HG02642 (cell line): Measurements from ENCODE around the gene SLC5A7.

Source experiments
- ATAC-seq: cut with Tn5 transposase; IDR thresholded peaks from one replicate; pipeline ENCODE4 v1.9.1; 2021; ENCODE audit warnings: mild to moderate bottlenecking; ENCODE audit not compliant: unreplicated experiment, poor library complexity

Gene SLC5A7

GRCh38 chr2:107986278-107987217 is at the start of gene SLC5A7:
Gene SLC5A7, plus strand, starts transcription at chr2:107986524. Its CDS starts 1,632 bp downstream, at chr2:107988156.
- no peak for ATAC-seq

DNA sequence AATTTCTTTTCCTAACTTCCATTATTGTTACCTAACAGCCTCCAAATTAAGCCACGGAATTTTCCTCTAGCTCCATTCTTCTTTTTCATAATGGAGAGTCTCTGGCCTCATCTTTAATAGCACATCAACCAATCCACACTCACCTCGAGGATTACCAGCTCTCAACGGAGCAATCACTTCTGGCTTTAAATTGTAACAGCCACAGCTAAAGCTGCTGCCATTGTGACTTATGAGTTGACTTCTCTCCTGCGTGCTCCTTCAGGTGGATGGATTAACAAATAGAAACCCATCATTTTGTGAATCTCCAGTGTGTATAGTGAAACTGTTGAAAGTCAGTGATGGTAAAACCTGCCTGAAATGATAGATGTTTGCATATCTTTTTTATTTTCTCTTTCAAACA is 24.9 kb upstream of the SLC5A7 start:
- no peak for ATAC-seq

DNA sequence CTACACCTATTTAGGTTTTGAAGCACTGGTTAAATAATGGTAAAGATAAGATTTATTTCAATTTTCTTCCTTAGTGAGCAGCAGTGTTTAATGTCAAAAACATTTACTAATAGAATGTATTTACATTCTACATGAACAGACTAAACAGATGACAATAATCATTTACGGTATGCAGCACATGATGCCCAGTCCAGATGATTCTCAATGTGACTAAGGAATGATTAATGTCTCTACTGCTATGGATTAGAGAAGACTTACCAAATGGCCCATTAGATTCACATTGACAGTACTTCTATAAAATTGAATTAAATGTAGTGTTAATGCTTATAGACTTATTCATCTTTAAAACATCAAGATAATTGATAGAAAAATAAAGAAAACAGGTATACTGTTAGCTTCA is 22.1 kb upstream of the SLC5A7 start:
- no peak for ATAC-seq

DNA sequence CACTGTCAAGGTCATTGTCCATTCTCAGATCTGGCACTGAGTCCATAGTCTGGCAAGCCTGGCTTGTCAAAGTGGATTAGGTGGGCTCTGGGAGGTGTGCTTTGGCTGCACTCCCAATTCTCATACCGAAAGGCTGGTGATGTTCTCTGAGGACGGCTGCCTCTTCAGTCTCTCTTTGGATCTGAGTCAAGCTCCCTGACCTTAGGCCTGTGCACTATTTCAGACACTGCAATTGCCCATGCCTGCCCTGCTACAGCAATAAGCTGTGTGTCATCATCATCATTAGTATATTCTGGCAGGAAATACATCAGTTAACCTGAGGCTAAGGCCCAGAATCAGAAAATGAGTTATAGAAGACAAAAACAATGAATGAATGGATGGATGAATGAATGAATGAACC is 1.6 kb upstream of the SLC5A7 start:
- ATAC-seq: no peak

GRCh38 chr2:107988108-107988507 is 1.8 kb downstream of the SLC5A7 start:
- no peak for ATAC-seq

GRCh38 chr2:107989445-107989844 is 3.1 kb downstream of the SLC5A7 start:
- no peak for ATAC-seq

DNA sequence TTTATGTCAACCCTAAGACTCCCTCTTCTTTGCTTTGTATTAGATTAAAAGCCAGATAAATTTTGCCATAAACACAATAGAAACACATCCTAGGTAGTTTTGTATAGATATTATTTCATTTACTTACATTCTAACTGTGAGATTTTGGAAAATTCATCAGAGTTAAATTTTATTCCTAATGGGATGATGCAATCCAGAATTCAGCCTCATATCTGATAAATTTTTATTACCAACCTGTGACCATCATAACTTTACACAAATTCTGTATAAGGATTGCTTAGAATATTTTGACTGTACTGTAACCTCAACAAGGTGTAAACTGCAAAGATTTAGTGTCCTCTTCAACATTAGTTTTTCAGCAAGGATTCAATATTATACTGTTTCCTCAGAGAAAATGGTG is 4.4 kb downstream of the SLC5A7 start:
- no peak for ATAC-seq

- ATAC-seq: no peak
Observed at GRCh38 chr2:107992069-107992468, 5.7 kb downstream of the SLC5A7 start.

DNA sequence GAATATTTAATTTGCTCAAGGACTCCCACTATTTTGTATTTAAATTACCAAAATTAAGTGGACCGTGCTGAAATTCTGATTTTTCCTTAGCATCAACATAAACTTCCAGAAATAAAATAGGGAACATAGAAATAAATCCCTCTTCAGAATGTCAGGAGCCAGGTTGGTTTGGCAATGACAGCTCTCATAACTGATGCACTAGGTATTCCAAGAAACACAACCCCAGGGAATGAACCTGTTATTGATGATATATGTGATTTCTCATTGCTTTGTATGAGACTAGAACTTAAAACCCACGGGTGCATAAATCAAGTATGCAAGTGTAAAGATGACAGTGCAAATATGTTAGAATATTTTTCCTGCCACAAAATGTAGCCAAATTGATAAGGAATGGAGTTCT is 12.8 kb downstream of the SLC5A7 start:
- no peak for ATAC-seq

GRCh38 chr2:108010912-108011591 is 24.7 kb downstream of the SLC5A7 start:
- no peak for ATAC-seq

DNA sequence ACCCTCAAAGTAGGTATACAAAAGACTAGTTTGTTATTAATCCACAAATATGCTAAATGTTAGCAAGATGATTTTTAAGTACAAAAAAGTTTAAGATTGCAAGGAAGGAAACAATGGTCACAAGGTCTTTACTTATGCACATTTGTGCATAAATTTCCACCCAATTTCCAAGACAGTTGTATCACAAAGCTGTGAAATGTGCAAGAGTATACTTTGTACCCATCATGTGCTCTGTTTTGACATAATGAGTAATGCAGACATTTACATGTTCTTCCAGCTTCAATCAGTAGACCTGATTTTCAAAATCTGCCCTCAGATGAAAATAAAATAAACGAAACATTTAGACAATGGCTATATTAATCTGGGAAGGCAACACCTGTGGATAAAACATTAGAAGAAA is 27.0 kb downstream of the SLC5A7 start:
- ATAC-seq: no peak

- ATAC-seq: no peak
Observed at GRCh38 chr2:108022628-108023027, 36.3 kb downstream of the SLC5A7 start.

DNA sequence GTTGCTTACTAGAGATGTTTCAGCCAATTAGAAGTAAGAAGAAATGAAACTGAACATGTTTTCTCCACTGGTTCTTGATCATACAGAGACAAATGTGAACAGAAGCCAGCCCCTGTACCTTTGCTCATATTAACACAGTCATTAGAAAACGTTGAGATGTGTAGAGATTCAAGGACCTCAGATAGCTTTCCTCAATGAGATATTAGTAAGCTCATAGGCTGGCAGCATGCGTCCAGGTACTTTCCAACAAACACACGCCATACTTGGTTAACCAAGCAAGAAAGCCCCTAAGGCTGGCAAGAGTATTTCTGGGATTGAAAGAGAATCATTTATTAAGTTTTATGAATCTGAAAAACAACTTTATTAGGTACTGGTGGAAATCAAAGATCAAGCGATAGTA is 37.5 kb downstream of the SLC5A7 start:
- ATAC-seq: no peak

DNA sequence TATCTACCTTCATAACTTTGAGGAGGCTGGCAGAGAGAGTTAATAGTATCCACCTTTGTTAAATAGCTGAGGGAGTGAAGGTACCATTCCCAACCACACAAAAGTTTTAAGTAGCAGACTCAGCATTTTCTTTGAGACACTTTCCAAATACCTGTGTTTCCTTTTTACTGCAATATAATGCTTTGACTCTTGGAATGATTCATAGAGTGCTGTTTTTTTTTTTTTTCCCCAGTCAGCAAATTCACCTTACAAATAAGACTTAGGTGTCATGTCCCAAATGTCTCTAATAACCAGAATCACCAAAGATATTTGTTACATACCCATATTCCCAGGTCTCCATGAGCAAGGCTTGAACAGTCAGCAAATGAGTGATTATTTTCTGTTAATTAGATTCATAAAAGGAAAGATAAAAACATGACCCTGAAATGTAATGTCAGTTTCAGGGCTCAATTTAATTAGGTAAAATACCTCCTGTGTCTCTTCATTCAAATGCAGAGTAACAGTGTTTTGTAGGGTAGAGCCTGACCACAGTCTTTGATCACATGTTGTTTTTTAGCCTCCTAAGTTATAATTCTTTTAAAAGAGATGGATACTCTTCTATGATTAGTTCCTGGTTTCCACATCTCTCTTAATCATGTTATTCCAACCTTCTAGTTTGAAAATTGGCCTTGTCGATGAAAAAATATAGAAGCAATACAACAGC is 39.9 kb downstream of the SLC5A7 start:
- ATAC-seq: no peak

DNA sequence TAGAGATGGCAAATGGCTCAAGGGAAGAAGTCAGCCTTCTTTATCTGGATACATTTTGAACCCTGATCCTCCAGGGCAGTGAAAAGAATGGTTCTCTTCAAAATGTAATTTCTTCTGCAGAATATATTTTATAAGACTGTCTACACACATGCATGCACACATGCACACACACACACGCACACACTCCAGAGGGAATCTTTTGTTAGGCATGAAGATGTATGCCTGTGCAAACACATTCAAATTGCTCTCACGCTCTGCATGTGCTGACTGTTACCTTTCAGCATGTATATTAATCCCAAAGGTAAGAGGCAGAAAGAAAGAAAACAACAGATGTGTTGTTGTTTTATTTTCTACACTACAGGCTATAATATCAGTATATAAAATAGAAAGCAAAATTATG is 43.2 kb downstream of the SLC5A7 start:
- no peak for ATAC-seq

GRCh38 chr2:108029912-108030311 is 43.6 kb downstream of the SLC5A7 start:
- no peak for ATAC-seq

- ATAC-seq: no peak
Observed at GRCh38 chr2:108031471-108031941, 45.2 kb downstream of the SLC5A7 start.

GRCh38 chr2:108034843-108035242 is 48.5 kb downstream of the SLC5A7 start:
- no peak for ATAC-seq

- ATAC-seq: no peak
Observed at GRCh38 chr2:108048752-108049151, 62.4 kb downstream of the SLC5A7 start.

DNA sequence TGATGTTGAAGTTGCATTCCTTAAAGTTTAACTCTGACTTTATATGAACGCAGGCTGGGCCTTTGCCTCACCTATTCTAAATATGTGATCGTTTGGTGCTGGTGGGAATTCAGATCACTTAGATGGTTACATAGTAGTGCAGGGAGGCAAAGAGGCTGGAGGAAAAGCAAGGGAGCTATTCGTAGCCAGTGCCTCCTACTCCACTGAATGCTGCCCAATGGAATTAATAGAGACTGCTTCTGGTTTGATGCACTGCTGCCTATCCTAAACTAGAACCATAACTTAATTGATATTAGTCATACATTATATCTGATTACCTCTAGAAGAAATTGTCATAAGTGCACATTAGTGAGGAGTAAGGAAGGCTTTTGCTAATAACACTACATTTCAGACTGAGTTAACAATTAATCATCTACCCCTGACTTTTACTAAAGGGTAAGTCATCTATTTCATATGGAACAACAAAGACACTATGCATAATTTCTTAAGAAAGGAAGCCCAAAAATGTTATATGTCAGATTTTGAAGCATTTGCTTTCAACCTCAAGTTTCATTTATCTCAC is 72.3 kb downstream of the SLC5A7 start:
- no peak for ATAC-seq
